Ectodermal cell (in vitro differentiated cells): Measurements from ENCODE around the gene COL26A1.

Source experiments
- H3K27ac ChIP-seq: 2 replicates; pipeline ENCODE4 v1.7.0; 2013; ENCODE audit warnings: mild to moderate bottlenecking, low read depth, low read length; ENCODE audit not compliant: insufficient read depth, poor library complexity, severe bottlenecking
- H3K27me3 ChIP-seq: 2 replicates; pipeline ENCODE4 v1.7.0; 2013; ENCODE audit warnings: mild to moderate bottlenecking, low read length; ENCODE audit not compliant: insufficient read depth, control insufficient read depth, poor library complexity, severe bottlenecking
- H3K36me3 ChIP-seq: one replicate; pipeline ENCODE4 v1.7.0; 2013; ENCODE audit warnings: low read length; ENCODE audit not compliant: control insufficient read depth, insufficient read depth
- H3K4me1 ChIP-seq: one replicate; pipeline ENCODE4 v1.7.0; 2013; ENCODE audit warnings: low read length; ENCODE audit not compliant: control insufficient read depth, insufficient read depth
- H3K4me3 ChIP-seq: 2 replicates; pipeline ENCODE4 v1.7.0; 2013; ENCODE audit warnings: low read depth, low read length, control low read depth; ENCODE audit not compliant: insufficient read depth
- H3K9me3 ChIP-seq: 2 replicates; pipeline ENCODE4 v1.7.0; 2013; ENCODE audit warnings: mild to moderate bottlenecking, low read length, moderate library complexity; ENCODE audit not compliant: control insufficient read depth
- WGBS, 2 experiments: methylation state at CpG; one replicate each; pipeline ENCODE4 v1.1.7; 2013; ENCODE audit warnings: missing lambda C conversion rate in 2 of 2; 5-methylcytosine and 5-hydroxymethylcytosine counted together

The COL26A1 gene

GRCh38 chr7:101511965-101512364, 149.3 kb downstream of the COL26A1 start:
- no peak overlapping the region for H3K4me3 ChIP-seq
- H3K27ac ChIP-seq: no peak overlapping the region
- H3K36me3 ChIP-seq: no peaks in the 10 kb centered on the region
- no peaks in the 10 kb centered on the region for H3K4me1 ChIP-seq
- H3K9me3 ChIP-seq: no peaks in the 10 kb centered on the region
- H3K27me3 ChIP-seq: no peaks in the 10 kb centered on the region
- whole genome bisulfite sequencing, 2 experiments: 91 to 95% methylated on average over 5 of the region's 5 CpGs

GRCh38 chr7:101516851-101517250, 154.2 kb downstream of the COL26A1 start:
- Histone ChIP-seq H3K9me3 (no peaks in the 10 kb centered on the region), H3K27ac (no peak overlapping the region), H3K4me1 (no peaks in the 10 kb centered on the region), H3K27me3 (no peaks in the 10 kb centered on the region), H3K36me3 (no peaks in the 10 kb centered on the region), H3K4me3 (no peak overlapping the region)
- WGBS, 2 experiments: 66% methylated on average over 9 of the region's 9 CpGs

- Histone ChIP-seq H3K4me1 (no peaks in the 10 kb centered on the region), H3K9me3 (no peaks in the 10 kb centered on the region), H3K4me3 (no peak overlapping the region), H3K36me3 (no peaks in the 10 kb centered on the region), H3K27me3 (no peaks in the 10 kb centered on the region), H3K27ac (no peak overlapping the region)
- WGBS, 2 experiments: 80 to 84% methylated on average over 10 of the region's 10 CpGs
Measured at GRCh38 chr7:101517304-101517703, 154.6 kb downstream of the COL26A1 start.

- Histone ChIP-seq H3K27ac (no peak overlapping the region), H3K36me3 (no peaks in the 10 kb centered on the region), H3K4me1 (no peaks in the 10 kb centered on the region), H3K27me3 (no peaks in the 10 kb centered on the region), H3K4me3 (no peak overlapping the region), H3K9me3 (no peaks in the 10 kb centered on the region)
- 93 to 94% methylated on average over 9 of the region's 9 CpGs for WGBS, 2 experiments
Measured at GRCh38 chr7:101518336-101518735, 155.7 kb downstream of the COL26A1 start.

- 83 to 85% methylated on average over 12 of the region's 12 CpGs for WGBS, 2 experiments
- no peak overlapping the region for H3K4me3 ChIP-seq
- H3K36me3 ChIP-seq: no peaks in the 10 kb centered on the region
- no peak overlapping the region for H3K27ac ChIP-seq
- H3K9me3 ChIP-seq: no peaks in the 10 kb centered on the region
- no peaks in the 10 kb centered on the region for H3K4me1 ChIP-seq
- no peaks in the 10 kb centered on the region for H3K27me3 ChIP-seq
Measured at GRCh38 chr7:101519324-101520023, 156.8 kb downstream of the COL26A1 start.

- H3K4me1 ChIP-seq: no peaks in the 10 kb centered on the region
- H3K27me3 ChIP-seq: no peaks in the 10 kb centered on the region
- no peaks in the 10 kb centered on the region for H3K36me3 ChIP-seq
- no peak overlapping the region for H3K27ac ChIP-seq
- WGBS, 2 experiments: 91 to 94% methylated on average over 5 of the region's 5 CpGs
- no peak overlapping the region for H3K4me3 ChIP-seq
- no peaks in the 10 kb centered on the region for H3K9me3 ChIP-seq
Measured at GRCh38 chr7:101521430-101521925, 158.8 kb downstream of the COL26A1 start.

- no peak overlapping the region for H3K27ac ChIP-seq
- H3K4me1 ChIP-seq: no peaks in the 10 kb centered on the region
- 83 to 84% methylated on average over 5 of the region's 5 CpGs for WGBS, 2 experiments
- no peaks in the 10 kb centered on the region for H3K36me3 ChIP-seq
- H3K27me3 ChIP-seq: no peaks in the 10 kb centered on the region
- H3K4me3 ChIP-seq: no peak overlapping the region
- no peaks in the 10 kb centered on the region for H3K9me3 ChIP-seq
Measured at GRCh38 chr7:101522021-101522420, 159.3 kb downstream of the COL26A1 start.

- WGBS, 2 experiments: 90 to 91% methylated on average over 13 of the region's 13 CpGs
- no peaks in the 10 kb centered on the region for H3K4me1 ChIP-seq
- no peaks in the 10 kb centered on the region for H3K27me3 ChIP-seq
- H3K27ac ChIP-seq: no peak overlapping the region
- no peaks in the 10 kb centered on the region for H3K36me3 ChIP-seq
- H3K4me3 ChIP-seq: no peak overlapping the region
- no peaks in the 10 kb centered on the region for H3K9me3 ChIP-seq
Measured at GRCh38 chr7:101527844-101528667, 165.4 kb downstream of the COL26A1 start.

GRCh38 chr7:101529560-101529959, 166.9 kb downstream of the COL26A1 start:
- Histone ChIP-seq H3K4me1 (no peaks in the 10 kb centered on the region), H3K9me3 (no peaks in the 10 kb centered on the region), H3K27me3 (no peaks in the 10 kb centered on the region), H3K27ac (no peak overlapping the region), H3K36me3 (no peaks in the 10 kb centered on the region), H3K4me3 (no peak overlapping the region)
- 80% methylated on average over 4 of the region's 4 CpGs for WGBS, 2 experiments

- no peak overlapping the region for H3K27ac ChIP-seq
- no peaks in the 10 kb centered on the region for H3K4me1 ChIP-seq
- 87 to 90% methylated on average over 16 of the region's 16 CpGs for WGBS, 2 experiments
- H3K4me3 ChIP-seq: no peak overlapping the region
- no peaks in the 10 kb centered on the region for H3K27me3 ChIP-seq
- no peaks in the 10 kb centered on the region for H3K36me3 ChIP-seq
- no peaks in the 10 kb centered on the region for H3K9me3 ChIP-seq
Measured at GRCh38 chr7:101531726-101532357, 169.2 kb downstream of the COL26A1 start.
